HepG2 (cell line): ENCODE data around the gene AMBRA1. TPM values are rescaled to one million over a fixed set of nuclear protein-coding genes. Genes with fewer than 3 reads are reported as not detected.

Source experiments
- ATAC-seq: fragments of 200-7000 bp; cut with Tn5 transposase; 3 replicates; pipeline ENCODE4 v1.9.1; 2020; ENCODE audit warnings: mild to moderate bottlenecking, moderate library complexity
- BruUV-seq: library from RNA; stranded (reverse); fragments of 400-500 nt; replicated peaks from 2 replicates; lab custom pipeline; 2021; lab: Mats Ljungman, UMichigan
- CTCF ChIA-PET: fragments of 300-600 bp; formaldehyde crosslinking; extraction: SDS; loops from one replicate; lab custom pipeline; 2021; ENCODE audit warnings: low total read pairs, inconsistent platforms, low intra/inter-chr PET ratio; lab: Yijun Ruan, JAX
- POLR2A ChIA-PET: fragments of 350-600 bp; sonication (Branson Sonifier 250); formaldehyde crosslinking; loops from one replicate; lab custom pipeline; 2020; ENCODE audit warnings: antibody characterized with exemption, inconsistent platforms; lab: Yijun Ruan, JAX
- DNase-seq: peaks from one replicate; pipeline ENCODE4 v3.0.0-alpha.2; 2015; ENCODE audit warnings: low spot score
- FAIRE-seq: peaks from 3 replicates; lab custom pipeline; 2011; peaks lifted over from hg19 to GRCh38; lab: Jason Lieb, UNC
- H2AFZ ChIP-seq: one replicate; pipeline ENCODE4 v1.6.1; 2011; ENCODE audit warnings: low read length, inconsistent platforms
- H3K27ac ChIP-seq: fragments of 300-600 bp; 3 replicates; pipeline ENCODE4 v1.8.0; 2011; ENCODE audit warnings: mixed run types, mild to moderate bottlenecking, mixed read lengths, low read length, inconsistent platforms; ENCODE audit not compliant: insufficient read depth; ENCODE audit errors: extremely low read length
- H3K27me3 ChIP-seq, 2 experiments: fragments of 200-600 bp in 1 of 2; 2 replicates in 1 of 2; 3 replicates in 1 of 2; pipeline versions ENCODE4 v1.6.0 to v1.8.0; 2011; ENCODE audit warnings: low read length in 2 of 2, mild to moderate bottlenecking in 2 of 2, moderate library complexity in 2 of 2, inconsistent platforms in 1 of 2; ENCODE audit not compliant: insufficient read depth in 2 of 2, control insufficient read depth in 1 of 2
- H3K36me3 ChIP-seq, 2 experiments: fragments of 200-600 bp in 1 of 2; replicated peaks in 1 of 2; 2 replicates in 1 of 2; 3 replicates in 1 of 2; pipeline versions ENCODE4 v1.5.1 to v1.8.0; 2011; ENCODE audit warnings: low read length in 2 of 2, inconsistent platforms in 1 of 2; ENCODE audit not compliant: insufficient read depth in 2 of 2, control insufficient read depth in 1 of 2
- H3K4me1 ChIP-seq: 2 replicates; pipeline ENCODE4 v1.5.1; 2012; ENCODE audit warnings: low read length, inconsistent platforms; ENCODE audit not compliant: insufficient read depth
- H3K4me2 ChIP-seq: 2 replicates; pipeline ENCODE4 v1.6.0; 2011; ENCODE audit warnings: low read depth, low read length, inconsistent platforms
- H3K4me3 ChIP-seq, 3 experiments: fragments of 200-600 bp in 1 of 3; sonication (generic), shearing (Covaris generic) in 1 of 3; replicated peaks in 1 of 3; 2 replicates each; pipeline ENCODE4 v1.5.1; 2011 to 2016; ENCODE audit warnings: low read length in 3 of 3, inconsistent platforms in 2 of 3, low read depth in 2 of 3, mild to moderate bottlenecking in 2 of 3, control low read depth in 1 of 3, mixed read lengths in 1 of 3; ENCODE audit not compliant: insufficient read depth in 1 of 3
- H3K79me2 ChIP-seq: one replicate; pipeline ENCODE4 v1.6.1; 2011; ENCODE audit warnings: low read length, inconsistent platforms; ENCODE audit not compliant: insufficient read depth
- H3K9ac ChIP-seq: 2 replicates; pipeline ENCODE4 v1.6.0; 2011; ENCODE audit warnings: mild to moderate bottlenecking, low read depth, low read length, inconsistent platforms; ENCODE audit not compliant: insufficient read depth
- H3K9me3 ChIP-seq: 2 replicates; pipeline ENCODE4 v1.5.1; 2012; ENCODE audit warnings: mild to moderate bottlenecking, low read length
- H4K20me1 ChIP-seq: 2 replicates; pipeline ENCODE4 v1.6.0; 2011; ENCODE audit warnings: inconsistent platforms, mild to moderate bottlenecking, low read length, moderate library complexity; ENCODE audit not compliant: insufficient read depth
- ARHGAP35 ChIP-seq: sonication (generic); formaldehyde crosslinking; IDR thresholded peaks from 2 replicates; pipeline ENCODE4 v1.9.0; 2022; ENCODE audit warnings: mild to moderate bottlenecking, inconsistent platforms, moderate library complexity, missing genetic modification reagents, borderline replicate concordance
- ARID5B ChIP-seq: IDR thresholded peaks from 2 replicates; pipeline ENCODE4 v1.4.0; 2020; ENCODE audit warnings: mild to moderate bottlenecking, missing genetic modification reagents
- ATF7-NPFF ChIP-seq: sonication (generic); formaldehyde crosslinking; IDR thresholded peaks from 2 replicates; pipeline ENCODE4 v1.8.1; 2023; ENCODE audit warnings: mild to moderate bottlenecking, low read depth, missing genetic modification reagents, moderate library complexity
- BRCA1 ChIP-seq: sonication (generic); formaldehyde crosslinking; IDR thresholded peaks from 2 replicates; pipeline ENCODE4 v1.4.0; 2020; ENCODE audit warnings: missing genetic modification reagents
- EP300 ChIP-seq, 3 experiments: sonication (generic) in 1 of 3; formaldehyde crosslinking in 1 of 3; IDR thresholded peaks; 2 replicates each; pipeline versions ENCODE4 v1.5.1 to v1.6.1; 2011 to 2020; ENCODE audit warnings: low read depth in 2 of 3, low read length in 2 of 3, borderline replicate concordance in 1 of 3, improper control_type of control experiment in 1 of 3, mild to moderate bottlenecking in 1 of 3, missing genetic modification reagents in 1 of 3, moderate library complexity in 1 of 3
- FOXA3 ChIP-seq: IDR thresholded peaks from 2 replicates; pipeline ENCODE4 v1.6.1; 2016; ENCODE audit warnings: missing genetic modification reagents, missing compliant biosample characterization
- FOXO1 ChIP-seq: sonication (generic); formaldehyde crosslinking; IDR thresholded peaks from 2 replicates; pipeline ENCODE4 v1.4.0; 2020; ENCODE audit warnings: missing genetic modification reagents
- HNRNPL ChIP-seq: fragments of 200-400 bp; formaldehyde crosslinking; IDR thresholded peaks from 2 replicates; pipeline ENCODE4 v1.6.1; 2017; ENCODE audit warnings: mild to moderate bottlenecking, low read depth, low read length
- ISL2 ChIP-seq: sonication (generic); formaldehyde crosslinking; IDR thresholded peaks from 2 replicates; pipeline ENCODE4 v1.5.0; 2020; ENCODE audit warnings: missing genetic modification reagents
- KLF13 ChIP-seq: sonication (generic); formaldehyde crosslinking; IDR thresholded peaks from 2 replicates; pipeline ENCODE4 v1.4.0; 2020; ENCODE audit warnings: mild to moderate bottlenecking, missing genetic modification reagents
- NR0B2 ChIP-seq: sonication (generic); formaldehyde crosslinking; IDR thresholded peaks from 2 replicates; pipeline ENCODE4 v1.4.0; 2020; ENCODE audit warnings: mild to moderate bottlenecking, missing genetic modification reagents
- PHB2 ChIP-seq: fragments of 450-650 bp; IDR thresholded peaks from 2 replicates; pipeline ENCODE4 v1.6.1; 2018; ENCODE audit not compliant: partially characterized antibody
- SALL1 ChIP-seq: sonication (generic); formaldehyde crosslinking; IDR thresholded peaks from 2 replicates; pipeline ENCODE4 v1.8.0; 2022; ENCODE audit warnings: mild to moderate bottlenecking, missing genetic modification reagents
- SIN3B ChIP-seq: fragments of 150-350 bp; IDR thresholded peaks from 2 replicates; pipeline ENCODE4 v1.6.1; 2014; ENCODE audit warnings: low read length
- TBL1XR1 ChIP-seq: fragments of 150-350 bp; IDR thresholded peaks from 2 replicates; pipeline ENCODE4 v1.6.1; 2014; ENCODE audit warnings: borderline replicate concordance, low read length; ENCODE audit not compliant: partially characterized antibody
- ZBTB7A ChIP-seq: sonication (generic); formaldehyde crosslinking; IDR thresholded peaks from 2 replicates; pipeline ENCODE4 v1.8.0; 2022; ENCODE audit warnings: mild to moderate bottlenecking, missing genetic modification reagents
- ZC3H4 ChIP-seq: sonication (generic); formaldehyde crosslinking; IDR thresholded peaks from 2 replicates; pipeline ENCODE4 v1.4.0; 2020; ENCODE audit warnings: missing genetic modification reagents, borderline replicate concordance
- ZNF10 ChIP-seq: sonication (generic); formaldehyde crosslinking; IDR thresholded peaks from 2 replicates; pipeline ENCODE4 v1.4.0; 2020; ENCODE audit warnings: mild to moderate bottlenecking, low read depth, missing genetic modification reagents, borderline replicate concordance
- ZNF501 ChIP-seq: sonication (generic); formaldehyde crosslinking; IDR thresholded peaks from 2 replicates; pipeline ENCODE4 v1.5.1; 2020; ENCODE audit warnings: mild to moderate bottlenecking, moderate library complexity, missing genetic modification reagents
- ZSCAN12 ChIP-seq: sonication (generic); formaldehyde crosslinking; IDR thresholded peaks from 2 replicates; pipeline ENCODE4 v1.9.0; 2021; ENCODE audit warnings: mild to moderate bottlenecking, missing genetic modification reagents
- WGBS: methylation state at CpG from one replicate; pipeline ENCODE4 v1.1.6; 2017; ENCODE audit warnings: low lambda C conversion rate; 5-methylcytosine and 5-hydroxymethylcytosine counted together
- in situ Hi-C: cut with HindIII; loops from 2 replicates; pipeline ENCODE4 v1.10.0; 2017; ENCODE audit warnings: low pct_unique_long_range_greater_than_20kb; ENCODE audit not compliant: extremely low pct_ligation_motif_present
- intact Hi-C: fragments of 100-400 bp; cut with micrococcal nuclease; formaldehyde crosslinking; loops from one replicate; pipeline ENCODE4 v1.10.0; 2022; ENCODE audit not compliant: unreplicated experiment
- polyA plus RNA-seq, 8 experiments: library from polyadenylated mRNA; depleted of rRNA in 3 of 8; stranded (reverse) in 7 of 8; unstranded in 1 of 8; fragments of >200 nt; fragmentation: Illumina TruSeq in 4 of 8; extraction: Trizol in 4 of 8; gene quantifications; 2 replicates each; pipeline versions ENCODE4 v1.2.1 to v1.2.3, GENCODE V29; 2011 to 2016; ENCODE audit warnings: low read depth in 4 of 8, missing spikeins in 1 of 8, mixed read lengths in 1 of 8; ENCODE audit not compliant: insufficient read depth in 1 of 8
- total RNA-seq, 5 experiments: library from RNA; depleted of rRNA; stranded (reverse); fragments of >200 nt; fragmentation: Illumina TruSeq; extraction: Trizol; gene quantifications; 2 replicates each; pipeline ENCODE4 v1.2.3, GENCODE V29; 2016; ENCODE audit warnings: low read depth in 1 of 5

The AMBRA1 gene
- total and polyA plus RNA-seq, 2 of the 13 experiments (the other 11 are each of a cell fraction or from before 2014, with no cell fraction given), result 15.7 to 26.0 TPM

- Histone ChIP-seq H3K27me3 (no peaks in the 10 kb centered on the region), H3K4me1 (peaks cover 29% of the 10 kb centered on the region), H3K4me3 (no peak overlapping the region), H2AFZ (no peak overlapping the region), H3K4me2 (no peak overlapping the region), H3K9ac (no peak overlapping the region), H3K9me3 (no peaks in the 10 kb centered on the region), H3K27ac (no peak overlapping the region)
- POLR2A ChIA-PET, result no interaction called here
- in situ Hi-C loops, result no loop called here
- FAIRE-seq, result no peak
- CTCF ChIA-PET, result no interaction called here
- TF ChIP-seq BRCA1 (CRISPR knock-in tag) (no peak), ZBTB7A (CRISPR knock-in tag) (no peak), SALL1 (CRISPR knock-in tag) (no peak), NR0B2 (CRISPR knock-in tag) (no peak), PHB2 (no peak), ZNF501 (CRISPR knock-in tag) (no peak), SIN3B (no peak), ATF7-NPFF (CRISPR knock-in tag) (no peak), ZC3H4 (CRISPR knock-in tag) (no peak), ZNF10 (no peak), EP300 (IDR thresholded peaks at IDR 0.05; ENCODE audit: low read depth in 2 of 2, low read length in 2 of 2) (no peak), EP300 (CRISPR knock-in tag; IDR thresholded peaks at IDR 0.05; ENCODE audit: borderline replicate concordance) (no peak), ZSCAN12 (CRISPR knock-in tag) (no peak), KLF13 (CRISPR knock-in tag) (no peak), FOXO1 (CRISPR knock-in tag) (no peak), ISL2 (no peak), ARHGAP35 (CRISPR knock-in tag) (no peak), TBL1XR1 (no peak), HNRNPL (no peak), FOXA3 (CRISPR knock-in tag) (no peak), ARID5B (CRISPR knock-in tag) (no peak)
- TF ChIP-seq, all 625 proteins: peak for 0
- no peak for ATAC-seq
- no peaks in the 10 kb centered on the region for H3K79me2 ChIP-seq
- H4K20me1 ChIP-seq, result 0 out of 2 replicates have a peak, but pooled peaks cover 7% of the 10 kb centered on the region
- 99% methylated on average over 7 of the region's 7 CpGs for WGBS
- intact Hi-C loops, result no loop called here
- DNase-seq, result no peak
- peaks cover 42 to 77% of the 10 kb centered on the region in 2 experiments for H3K36me3 ChIP-seq
- no TSS peak for BruUV-seq
These were observed 176.1 kb downstream of the AMBRA1 start for GRCh38 chr11:46417711-46418110.
